Prostate gland (tissue), 2 donors: ENCODE results near the gene PIK3C2G. TPM values are rescaled to one million over a fixed set of nuclear protein-coding genes. Genes with fewer than 3 reads are reported as not detected.

Experiments
- DNase-seq: peaks from one replicate; pipeline ENCODE4 v3.0.0-alpha.2; 2019; ENCODE audit warnings: low spot score
- H3K27ac ChIP-seq, 2 donors: fragments of 200-600 bp; sonication (generic); 2 replicates each; pipeline ENCODE4 v1.5.1; 2017 to 2019
- H3K27me3 ChIP-seq: fragments of 200-600 bp; sonication (generic); replicated peaks from 2 replicates; pipeline ENCODE4 v1.5.1; 2019; ENCODE audit not compliant: insufficient read depth
- H3K36me3 ChIP-seq, 2 donors: fragments of 200-600 bp; sonication (generic); 1 replicate in 1 of 2; 2 replicates in 1 of 2; pipeline versions ENCODE4 v1.5.1 to v1.8.1; 2017 to 2019
- H3K4me1 ChIP-seq: fragments of 200-600 bp; sonication (generic); replicated peaks from 2 replicates; pipeline ENCODE4 v1.5.1; 2019
- H3K4me3 ChIP-seq, 2 donors: fragments of 200-600 bp; sonication (generic); 2 replicates each; pipeline ENCODE4 v1.5.1; 2017 to 2019
- H3K9me3 ChIP-seq: fragments of 200-600 bp; sonication (generic); 2 replicates; pipeline ENCODE4 v1.5.1; 2017
- POLR2A ChIP-seq: fragments of 450-650 bp; IDR thresholded peaks from one replicate; pipeline ENCODE4 v1.6.1; 2016; ENCODE audit warnings: antibody characterized with exemption, mild to moderate bottlenecking
- POLR2AphosphoS5 ChIP-seq: sonication (generic); formaldehyde crosslinking; IDR thresholded peaks from one replicate; pipeline ENCODE4 v1.6.1; 2017; ENCODE audit warnings: antibody characterized with exemption
- intact Hi-C: fragments of 100-400 bp; cut with DNase I; formaldehyde crosslinking; loops from one replicate; pipeline ENCODE4 v1.14.2; 2022
- total RNA-seq, 2 donors: library from RNA; depleted of rRNA; stranded (reverse); fragments of >200 nt; gene quantifications; one replicate each; pipeline ENCODE4 v1.1.0, GENCODE V29; 2016
- TF ChIP-seq, protein P1 (sequence below), 4 experiments: fragments of 200-600 bp in 2 of 4; fragments of 450-650 bp in 2 of 4; sonication (generic) in 2 of 4; IDR thresholded peaks; 1 replicate in 3 of 4; 2 replicates in 1 of 4; pipeline ENCODE4 v1.5.1; 2016 to 2019; ENCODE audit warnings: antibody characterized with exemption in 4 of 4, mild to moderate bottlenecking in 2 of 4, moderate library complexity in 2 of 4

Gene PIK3C2G
- total RNA-seq, 2 donors from 2014 or later, result 1.4 to 2.1 TPM

DNA sequence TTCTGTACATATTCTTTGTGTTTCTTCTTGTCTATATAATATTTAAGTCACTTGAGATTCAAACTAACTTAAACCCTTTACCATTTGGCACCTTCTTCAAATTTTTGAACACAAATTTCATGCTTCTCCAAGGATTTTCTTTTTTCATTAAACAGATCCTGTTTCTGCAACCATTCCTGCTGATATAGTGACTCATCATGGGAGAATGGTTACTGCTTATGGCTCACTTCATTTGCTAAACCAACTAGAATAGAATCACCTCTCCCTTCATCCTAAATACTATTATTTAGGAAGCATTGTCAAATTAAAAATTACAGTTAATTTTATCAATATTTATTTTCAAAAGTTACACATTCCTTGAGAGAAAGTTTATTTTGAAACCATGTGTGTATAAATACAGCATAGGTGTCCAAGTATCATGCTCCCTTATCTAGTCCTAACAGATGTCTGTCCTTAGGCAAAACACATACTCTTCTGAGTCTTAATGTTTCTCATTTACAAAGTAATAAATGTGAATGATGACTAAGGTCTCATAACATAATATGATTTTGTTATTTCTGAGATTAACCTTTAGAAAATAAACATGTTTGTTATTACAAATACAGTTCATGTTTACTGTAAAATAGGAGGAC, 435.8 kb downstream of the PIK3C2G start:
- intact Hi-C loops, result no loop called here
- TF ChIP-seq POLR2AphosphoS5, result no peak
- TF ChIP-seq, protein P1, sequence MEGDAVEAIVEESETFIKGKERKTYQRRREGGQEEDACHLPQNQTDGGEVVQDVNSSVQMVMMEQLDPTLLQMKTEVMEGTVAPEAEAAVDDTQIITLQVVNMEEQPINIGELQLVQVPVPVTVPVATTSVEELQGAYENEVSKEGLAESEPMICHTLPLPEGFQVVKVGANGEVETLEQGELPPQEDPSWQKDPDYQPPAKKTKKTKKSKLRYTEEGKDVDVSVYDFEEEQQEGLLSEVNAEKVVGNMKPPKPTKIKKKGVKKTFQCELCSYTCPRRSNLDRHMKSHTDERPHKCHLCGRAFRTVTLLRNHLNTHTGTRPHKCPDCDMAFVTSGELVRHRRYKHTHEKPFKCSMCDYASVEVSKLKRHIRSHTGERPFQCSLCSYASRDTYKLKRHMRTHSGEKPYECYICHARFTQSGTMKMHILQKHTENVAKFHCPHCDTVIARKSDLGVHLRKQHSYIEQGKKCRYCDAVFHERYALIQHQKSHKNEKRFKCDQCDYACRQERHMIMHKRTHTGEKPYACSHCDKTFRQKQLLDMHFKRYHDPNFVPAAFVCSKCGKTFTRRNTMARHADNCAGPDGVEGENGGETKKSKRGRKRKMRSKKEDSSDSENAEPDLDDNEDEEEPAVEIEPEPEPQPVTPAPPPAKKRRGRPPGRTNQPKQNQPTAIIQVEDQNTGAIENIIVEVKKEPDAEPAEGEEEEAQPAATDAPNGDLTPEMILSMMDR (IDR thresholded peaks at IDR 0.05), result no peak
- no peak for TF ChIP-seq POLR2A
- Histone ChIP-seq H3K36me3 (no peaks in the 10 kb centered on the region), H3K9me3 (no peaks in the 10 kb centered on the region), H3K4me1 (no peaks in the 10 kb centered on the region), H3K27me3 (no peaks in the 10 kb centered on the region), H3K4me3 (no peak overlapping the region), H3K27ac (no peak overlapping the region)
- DNase-seq, result no peak

Other genes with a start within 250 kb of the PIK3C2G start
- gene RERGL, start 171.3 kb upstream of the PIK3C2G start, total RNA-seq, result 1 to 10 TPM; 3.0 to 3.1 TPM